ENCODE data around the gene PRRG3. TPM values are rescaled to one million over a fixed set of nuclear protein-coding genes. Genes with fewer than 3 reads are reported as not detected.

The PRRG3 gene
- total RNA-seq, 4 donors from 2014 or later, result 0.91 to 4.5 (median 1.5) TPM

DNA sequence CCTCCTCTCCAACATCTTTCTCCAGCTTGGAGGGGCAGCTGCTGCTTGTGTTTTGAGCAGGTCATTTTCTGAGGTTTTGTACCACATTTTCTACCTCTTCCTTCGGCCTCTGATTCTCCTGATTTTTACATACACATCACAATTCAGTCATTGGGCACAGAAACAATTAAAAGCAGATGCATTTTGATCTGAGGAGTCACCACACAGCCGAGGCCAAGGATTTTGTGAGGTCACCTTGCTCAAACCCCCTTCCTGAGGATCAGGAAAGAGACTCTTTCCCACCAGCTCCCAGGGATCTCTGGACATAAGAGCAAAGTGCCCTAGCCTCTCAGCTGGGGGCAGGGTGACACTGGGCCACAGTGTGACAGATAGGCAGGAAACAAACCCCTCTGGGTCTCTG, 15.2 kb downstream of the PRRG3 start:
- DNase-seq (ENCODE audit: extremely low spot score), result no peak
- intact Hi-C loops (cut with DNase I), result no loop called here
- TF ChIP-seq EP300 (IDR thresholded peaks at IDR 0.05), result no peak
- TF ChIP-seq, protein P1, sequence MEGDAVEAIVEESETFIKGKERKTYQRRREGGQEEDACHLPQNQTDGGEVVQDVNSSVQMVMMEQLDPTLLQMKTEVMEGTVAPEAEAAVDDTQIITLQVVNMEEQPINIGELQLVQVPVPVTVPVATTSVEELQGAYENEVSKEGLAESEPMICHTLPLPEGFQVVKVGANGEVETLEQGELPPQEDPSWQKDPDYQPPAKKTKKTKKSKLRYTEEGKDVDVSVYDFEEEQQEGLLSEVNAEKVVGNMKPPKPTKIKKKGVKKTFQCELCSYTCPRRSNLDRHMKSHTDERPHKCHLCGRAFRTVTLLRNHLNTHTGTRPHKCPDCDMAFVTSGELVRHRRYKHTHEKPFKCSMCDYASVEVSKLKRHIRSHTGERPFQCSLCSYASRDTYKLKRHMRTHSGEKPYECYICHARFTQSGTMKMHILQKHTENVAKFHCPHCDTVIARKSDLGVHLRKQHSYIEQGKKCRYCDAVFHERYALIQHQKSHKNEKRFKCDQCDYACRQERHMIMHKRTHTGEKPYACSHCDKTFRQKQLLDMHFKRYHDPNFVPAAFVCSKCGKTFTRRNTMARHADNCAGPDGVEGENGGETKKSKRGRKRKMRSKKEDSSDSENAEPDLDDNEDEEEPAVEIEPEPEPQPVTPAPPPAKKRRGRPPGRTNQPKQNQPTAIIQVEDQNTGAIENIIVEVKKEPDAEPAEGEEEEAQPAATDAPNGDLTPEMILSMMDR (IDR thresholded peaks at IDR 0.05), result no peak
- TF ChIP-seq POLR2AphosphoS5 (IDR thresholded peaks at IDR 0.05), result no peak
- TF ChIP-seq POLR2A (IDR thresholded peaks at IDR 0.05; ENCODE audit: low read depth), result no peak
- H3K36me3 ChIP-seq, result no peaks in the 10 kb centered on the region
- peaks cover 0 to 5% (median 0%) of the 10 kb centered on the region in 4 donors for H3K4me1 ChIP-seq
- H3K27me3 ChIP-seq, result peaks cover 0 to 5% (median 0%) of the 10 kb centered on the region in 4 donors
- no peak overlapping the region for H3K27ac ChIP-seq (replicated peaks in 1 of 4)
- 55% methylated on average over 2 of the region's 2 CpGs for WGBS
- no peak overlapping the region for H3K4me3 ChIP-seq
- no peaks in the 10 kb centered on the region for H3K9me3 ChIP-seq

DNA sequence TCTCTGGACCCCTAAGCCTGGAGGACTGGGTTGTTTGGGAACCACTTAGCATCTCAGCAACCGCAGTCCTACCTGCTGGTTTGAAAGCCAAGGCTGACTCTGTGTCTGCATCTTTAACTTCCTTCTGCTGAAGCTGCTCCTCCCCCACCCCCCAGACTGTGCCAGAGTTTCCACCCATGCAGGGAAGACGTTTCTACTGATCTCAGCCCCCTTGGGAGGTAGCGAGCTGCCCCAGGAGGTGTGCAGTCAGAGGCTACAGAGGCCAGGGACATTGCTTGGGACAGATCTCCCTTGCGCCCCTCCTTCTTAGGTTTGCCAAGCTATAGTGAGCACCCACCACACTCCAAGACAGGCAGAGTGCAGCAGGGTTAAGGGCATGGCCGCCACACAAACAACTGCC, 15.9 kb downstream of the PRRG3 start:
- H3K36me3 ChIP-seq, result no peaks in the 10 kb centered on the region
- 55% methylated on average over 3 of the region's 5 CpGs for WGBS
- TF ChIP-seq, protein P1 (IDR thresholded peaks at IDR 0.05), result no peak
- TF ChIP-seq POLR2A (IDR thresholded peaks at IDR 0.05; ENCODE audit: low read depth) (no peak), POLR2AphosphoS5 (IDR thresholded peaks at IDR 0.05) (no peak), EP300 (IDR thresholded peaks at IDR 0.05) (no peak)
- H3K4me3 ChIP-seq, result no peak overlapping the region
- no peaks in the 10 kb centered on the region for H3K9me3 ChIP-seq
- DNase-seq (ENCODE audit: extremely low spot score), result no peak
- peaks cover 0 to 5% (median 0%) of the 10 kb centered on the region in 4 donors for H3K4me1 ChIP-seq
- intact Hi-C loops (cut with DNase I), result no loop called here
- H3K27me3 ChIP-seq, result peaks cover 0 to 5% (median 0%) of the 10 kb centered on the region in 4 donors
- no peak overlapping the region for H3K27ac ChIP-seq (replicated peaks in 1 of 4)

- peak in 1 of 2 donors; percentile 11 for TF ChIP-seq POLR2AphosphoS5 (IDR thresholded peaks at IDR 0.05)
- no peak for TF ChIP-seq EP300 (IDR thresholded peaks at IDR 0.05)
- no peak overlapping the region for H3K27ac ChIP-seq (replicated peaks in 1 of 4)
- intact Hi-C loops (cut with DNase I), result no loop called here
- no peaks in the 10 kb centered on the region for H3K9me3 ChIP-seq
- H3K27me3 ChIP-seq, result peaks cover 0 to 5% (median 0%) of the 10 kb centered on the region in 4 donors
- no peak for DNase-seq (ENCODE audit: extremely low spot score)
- 19% methylated on average over 2 of the region's 2 CpGs for WGBS
- no peak overlapping the region for H3K4me3 ChIP-seq
- H3K4me1 ChIP-seq, result peaks cover 0 to 5% (median 0%) of the 10 kb centered on the region in 4 donors
- H3K36me3 ChIP-seq, result no peaks in the 10 kb centered on the region
Measured at GRCh38 chrX:151711787-151712186, 16.5 kb downstream of the PRRG3 start.

- no peak for DNase-seq (ENCODE audit: extremely low spot score)
- peaks cover 0 to 5% (median 0%) of the 10 kb centered on the region in 4 donors for H3K27me3 ChIP-seq
- no peak overlapping the region for H3K4me3 ChIP-seq
- H3K9me3 ChIP-seq, result no peaks in the 10 kb centered on the region
- TF ChIP-seq POLR2AphosphoS5 (IDR thresholded peaks at IDR 0.05), result no peak
- no peak for TF ChIP-seq EP300 (IDR thresholded peaks at IDR 0.05)
- no peak for TF ChIP-seq POLR2A (IDR thresholded peaks at IDR 0.05; ENCODE audit: low read depth)
- TF ChIP-seq, protein P1 (IDR thresholded peaks at IDR 0.05), result no peak
- H3K36me3 ChIP-seq, result no peaks in the 10 kb centered on the region
- no peak overlapping the region for H3K27ac ChIP-seq (replicated peaks in 1 of 4)
- intact Hi-C loops (cut with DNase I), result no loop called here
- peaks cover 0 to 5% (median 0%) of the 10 kb centered on the region in 4 donors for H3K4me1 ChIP-seq
- 50% methylated on average over 3 of the region's 3 CpGs for WGBS
Measured at GRCh38 chrX:151712253-151712652, 17.0 kb downstream of the PRRG3 start.

- Histone ChIP-seq H3K27ac (replicated peaks in 1 of 4) (no peak overlapping the region), H3K36me3 (no peaks in the 10 kb centered on the region), H3K4me1 (peaks cover 0 to 5% (median 0%) of the 10 kb centered on the region in 4 donors), H3K27me3 (peaks cover 0 to 5% (median 0%) of the 10 kb centered on the region in 4 donors), H3K9me3 (no peaks in the 10 kb centered on the region), H3K4me3 (no peak overlapping the region)
- DNase-seq (ENCODE audit: extremely low spot score), result no peak
- WGBS, result 66% methylated on average over 3 of the region's 3 CpGs
- TF ChIP-seq, protein P1 (IDR thresholded peaks at IDR 0.05), result peak in 2 of 3 experiments; percentile 17 to 28
- no peak for TF ChIP-seq EP300 (IDR thresholded peaks at IDR 0.05)
- intact Hi-C loops (cut with DNase I), result no loop called here
Measured at GRCh38 chrX:151713849-151714248, 18.6 kb downstream of the PRRG3 start.
